HG03571 (cell line): Measurements from ENCODE around the gene LILRA5.
"Not testable (repeated sequence)": the region's sequence is repeated elsewhere in the genome, so short reads cannot be mapped to it uniquely, and the experiment has no call there.

Source experiments
- ATAC-seq: cut with Tn5 transposase; IDR thresholded peaks from one replicate; pipeline ENCODE4 v1.9.1; 2021; ENCODE audit not compliant: unreplicated experiment

LILRA5 gene

GRCh38 chr19:54278056-54278455, 34.9 kb downstream of the LILRA5 start:
- not testable (repeated sequence) for ATAC-seq

DNA sequence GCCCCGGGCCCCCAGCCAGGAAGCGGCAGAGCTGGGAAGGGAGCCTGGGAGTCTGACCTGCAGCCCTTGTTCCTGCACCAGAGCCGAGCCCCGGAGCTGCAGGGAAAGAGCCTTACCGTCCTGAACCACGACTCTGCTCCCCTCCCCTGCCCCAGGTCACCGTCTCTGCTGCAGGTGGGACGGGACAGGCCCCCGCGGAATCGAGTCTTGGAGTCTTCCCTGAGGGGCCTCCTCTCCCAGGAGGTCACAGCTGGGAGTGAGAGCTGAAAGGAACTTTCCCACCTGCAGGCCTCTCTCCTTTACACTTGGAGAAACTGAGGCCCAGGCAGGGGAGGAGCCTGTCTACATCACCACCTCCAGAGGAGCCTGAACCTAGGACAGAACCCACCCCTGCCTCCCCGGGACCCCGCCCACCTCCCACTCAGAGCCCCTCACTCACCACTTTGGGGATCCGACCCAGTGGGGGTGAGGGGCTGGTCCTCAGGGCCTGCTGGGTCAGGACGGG, 35.8 kb downstream of the LILRA5 start:
- not testable (repeated sequence) for ATAC-seq

- no peak for ATAC-seq
Measured at GRCh38 chr19:54275951-54276350, 37.0 kb downstream of the LILRA5 start.

GRCh38 chr19:54274516-54274915, 38.5 kb downstream of the LILRA5 start:
- not testable (repeated sequence) for ATAC-seq

DNA sequence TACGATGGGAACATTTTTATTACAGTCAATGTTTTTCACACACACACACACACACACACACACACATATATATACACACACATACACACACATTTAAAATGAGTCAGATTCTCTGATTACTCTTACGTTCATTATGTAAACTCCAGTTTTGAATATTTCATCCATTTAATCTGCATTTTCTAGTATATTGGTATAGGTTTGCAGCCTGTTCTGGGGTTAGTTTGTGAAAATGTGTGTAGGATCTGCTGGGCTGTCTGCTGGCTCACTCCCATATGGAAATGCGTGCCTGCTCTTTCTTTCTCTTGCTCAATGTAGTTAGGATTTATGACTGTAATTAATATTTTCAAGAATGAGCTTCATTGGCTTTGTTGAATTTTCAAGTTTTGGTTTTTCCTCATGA, 39.1 kb downstream of the LILRA5 start:
- ATAC-seq, result no peak

DNA sequence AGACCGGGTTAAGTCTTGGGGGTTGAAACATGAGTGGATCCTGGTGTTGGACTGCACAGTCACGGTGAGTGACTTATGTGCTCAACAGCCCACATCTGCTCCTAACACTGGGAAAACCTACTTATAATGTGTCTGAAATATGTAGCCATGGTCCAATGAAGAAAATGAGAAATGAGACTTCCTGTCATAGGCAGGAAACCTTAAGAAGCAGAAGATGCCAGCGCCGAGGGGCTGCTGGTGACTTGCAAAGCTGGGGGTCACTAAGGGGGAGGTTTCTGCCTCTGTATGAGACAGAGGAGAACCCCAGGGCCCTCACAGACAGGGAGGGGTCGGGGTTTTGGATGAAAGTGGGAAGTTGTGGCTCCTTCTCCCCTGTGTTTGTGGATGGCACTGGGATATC, 40.8 kb downstream of the LILRA5 start:
- not testable (repeated sequence) for ATAC-seq

GRCh38 chr19:54271587-54271986, 41.4 kb downstream of the LILRA5 start:
- not testable (repeated sequence) for ATAC-seq

DNA sequence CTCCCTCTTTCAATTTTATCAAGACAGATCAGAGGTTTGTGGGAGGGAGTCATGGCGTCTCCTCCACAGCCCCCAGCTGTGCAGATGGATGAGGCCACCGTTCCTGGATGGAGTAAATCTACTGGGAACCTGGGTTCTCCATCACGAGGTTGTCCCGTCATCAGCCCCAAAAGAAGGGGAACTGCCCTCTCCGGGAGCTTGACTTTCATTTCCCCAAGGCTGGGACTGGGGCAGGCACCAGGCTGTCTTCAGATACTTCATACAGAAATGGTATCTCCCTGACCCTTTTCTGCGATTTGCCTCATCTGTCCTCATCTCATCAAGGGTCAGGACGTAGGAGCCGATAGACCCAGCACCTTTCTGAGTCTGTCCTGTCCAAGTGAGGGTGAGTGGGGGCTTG, 41.9 kb downstream of the LILRA5 start:
- no peak for ATAC-seq

DNA sequence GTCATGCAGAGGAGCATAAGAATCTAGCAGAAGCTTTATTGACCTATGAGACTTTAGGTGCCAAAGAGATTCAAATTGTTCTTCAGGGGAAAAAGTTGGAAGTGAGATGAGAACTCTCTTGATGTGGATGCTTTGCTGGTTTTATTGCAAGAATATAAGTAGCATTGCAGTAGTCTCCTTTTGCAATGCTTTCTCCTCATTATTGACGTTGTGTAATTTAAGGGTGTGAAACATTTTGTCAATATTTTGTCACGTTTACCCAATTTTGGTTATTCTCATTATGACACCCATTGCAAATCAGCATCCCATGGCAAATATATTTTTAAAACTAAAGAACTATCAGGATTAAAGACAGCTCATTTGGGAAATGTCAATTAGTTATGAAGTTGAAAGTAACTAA, 44.0 kb downstream of the LILRA5 start:
- no peak for ATAC-seq

GRCh38 chr19:54266133-54266532, 46.8 kb downstream of the LILRA5 start:
- no peak for ATAC-seq

GRCh38 chr19:54262470-54262869, 50.5 kb downstream of the LILRA5 start:
- ATAC-seq, result no peak

- ATAC-seq, result no peak
Measured at GRCh38 chr19:54262066-54262465, 50.9 kb downstream of the LILRA5 start.

DNA sequence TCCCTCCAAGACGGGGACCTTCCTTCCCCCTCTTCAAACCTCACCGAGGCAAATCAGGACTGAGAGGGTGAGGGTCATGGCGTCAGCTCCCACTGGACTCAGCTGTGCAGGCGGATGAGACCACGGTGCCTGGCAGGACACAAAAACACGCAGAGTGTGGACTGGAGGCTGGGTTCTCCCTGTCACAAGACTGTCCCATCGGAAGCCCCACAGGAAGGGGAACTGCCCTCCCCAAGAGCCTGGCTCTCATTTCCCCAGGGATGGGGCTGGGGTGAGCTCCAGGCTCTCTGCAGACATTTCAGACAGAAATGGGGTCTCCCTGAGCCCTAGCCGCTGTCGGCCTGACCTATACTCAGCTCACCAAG, 55.9 kb downstream of the LILRA5 start, which contains the start of gene LILRB5:
Gene LILRB5, minus strand, starts transcription at position 158 of the 365 bp plus-strand sequence. Its CDS starts 80 bp downstream, at position 78.
- no peak for ATAC-seq
